ENCODE results near the gene POLR2E.

POLR2E gene

DNA sequence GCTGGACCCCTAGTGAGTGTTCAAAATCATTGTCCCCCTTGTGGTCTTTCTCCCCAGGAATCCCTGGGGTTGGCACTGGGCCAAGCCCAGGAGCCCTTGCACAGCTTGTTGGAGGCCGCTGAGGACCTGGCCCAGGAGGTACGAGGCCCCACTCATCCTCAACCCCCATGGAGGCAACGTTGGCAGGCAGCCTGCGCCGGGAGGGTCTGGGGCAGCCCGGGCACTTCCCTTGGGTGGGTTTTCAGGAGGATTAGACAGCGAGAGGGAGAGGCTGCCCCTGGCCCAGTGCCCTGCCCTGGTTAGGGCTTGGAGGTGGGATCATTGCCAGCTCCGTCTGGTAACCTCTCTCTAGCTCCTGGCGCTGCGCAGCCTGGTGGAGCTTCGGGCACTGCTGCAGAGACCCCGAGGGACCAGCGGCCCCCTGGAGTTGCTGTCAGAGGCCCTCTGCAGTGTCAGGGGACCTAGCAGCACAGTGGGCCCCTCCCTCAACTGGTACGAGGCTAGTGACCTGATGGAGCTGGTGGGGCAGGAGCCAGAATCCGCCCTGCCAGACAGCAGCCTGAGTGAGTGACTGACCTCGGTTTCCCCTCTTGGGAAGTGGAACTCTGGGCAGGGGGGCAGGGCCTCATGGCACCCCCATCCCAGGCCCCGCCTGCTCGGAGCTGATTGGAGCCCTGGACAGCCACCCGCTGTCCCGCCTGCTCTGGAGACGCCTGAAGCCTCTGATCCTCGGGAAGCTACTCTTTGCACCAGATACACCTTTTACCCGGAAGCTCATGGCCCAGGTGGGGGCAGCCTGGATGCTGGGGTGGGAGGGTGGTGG is 52.3 kb downstream of the POLR2E start:
- no peak for DNase-seq

DNA sequence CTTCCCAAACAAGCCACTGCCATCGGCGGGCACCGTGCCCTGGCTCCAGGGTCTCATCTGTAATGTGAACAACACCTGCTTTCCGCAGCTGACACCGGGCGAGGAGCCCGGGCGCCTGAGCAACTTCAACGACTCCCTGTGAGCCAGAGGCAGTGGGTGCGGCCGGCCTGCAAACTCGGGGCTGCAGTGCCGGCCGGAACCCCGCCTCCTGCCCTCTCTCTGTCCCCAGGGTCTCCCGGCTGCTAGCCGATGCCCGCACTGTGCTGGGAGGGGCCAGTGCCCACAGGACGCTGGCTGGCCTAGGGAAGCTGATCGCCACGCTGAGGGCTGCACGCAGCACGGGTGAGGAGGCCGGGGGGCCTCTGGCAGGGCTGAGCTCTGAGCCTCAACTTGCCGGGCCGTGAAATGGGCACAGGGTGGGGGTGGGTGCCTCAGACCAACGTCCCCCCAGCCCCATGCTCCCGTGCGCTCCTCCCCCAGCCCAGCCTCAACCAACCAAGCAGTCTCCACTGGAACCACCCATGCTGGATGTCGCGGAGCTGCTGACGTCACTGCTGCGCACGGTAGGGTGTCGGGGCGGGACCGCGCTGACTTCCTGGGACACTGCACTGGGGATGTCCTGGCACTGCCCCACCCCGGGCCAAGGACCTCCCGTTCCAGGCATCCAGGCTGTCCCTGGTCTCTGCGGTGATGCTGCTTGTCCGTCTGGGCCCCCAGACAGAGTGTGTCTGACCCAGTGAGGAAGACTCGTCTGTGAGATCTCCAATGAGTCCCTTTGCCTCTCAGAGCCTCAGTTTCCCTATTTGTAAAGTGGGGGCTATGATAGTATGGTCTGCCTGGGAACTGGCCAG is 53.1 kb downstream of the POLR2E start:
- no peak for DNase-seq

DNA sequence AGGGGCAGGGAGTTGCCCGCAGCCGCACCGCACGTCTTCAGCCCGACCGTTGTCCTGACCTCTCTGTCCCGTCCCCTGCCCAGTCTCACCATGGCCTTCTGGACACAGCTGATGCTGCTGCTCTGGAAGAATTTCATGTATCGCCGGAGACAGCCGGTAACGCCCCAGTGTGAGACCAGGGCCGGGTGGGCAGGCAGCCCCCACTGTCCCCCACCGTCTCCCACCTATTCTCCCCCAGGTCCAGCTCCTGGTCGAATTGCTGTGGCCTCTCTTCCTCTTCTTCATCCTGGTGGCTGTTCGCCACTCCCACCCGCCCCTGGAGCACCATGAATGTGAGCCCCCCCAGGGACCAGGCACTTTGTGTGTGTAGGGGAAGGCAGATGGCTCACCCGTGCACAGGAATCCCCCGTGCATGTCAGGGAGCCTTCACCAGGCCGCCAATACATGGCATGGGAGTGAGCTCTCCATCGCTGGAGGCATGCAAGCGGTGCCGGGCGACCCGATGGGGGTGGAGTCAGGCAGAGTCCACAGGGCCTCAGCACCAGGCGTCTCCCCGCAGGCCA is 53.8 kb downstream of the POLR2E start:
- no peak for DNase-seq

DNA sequence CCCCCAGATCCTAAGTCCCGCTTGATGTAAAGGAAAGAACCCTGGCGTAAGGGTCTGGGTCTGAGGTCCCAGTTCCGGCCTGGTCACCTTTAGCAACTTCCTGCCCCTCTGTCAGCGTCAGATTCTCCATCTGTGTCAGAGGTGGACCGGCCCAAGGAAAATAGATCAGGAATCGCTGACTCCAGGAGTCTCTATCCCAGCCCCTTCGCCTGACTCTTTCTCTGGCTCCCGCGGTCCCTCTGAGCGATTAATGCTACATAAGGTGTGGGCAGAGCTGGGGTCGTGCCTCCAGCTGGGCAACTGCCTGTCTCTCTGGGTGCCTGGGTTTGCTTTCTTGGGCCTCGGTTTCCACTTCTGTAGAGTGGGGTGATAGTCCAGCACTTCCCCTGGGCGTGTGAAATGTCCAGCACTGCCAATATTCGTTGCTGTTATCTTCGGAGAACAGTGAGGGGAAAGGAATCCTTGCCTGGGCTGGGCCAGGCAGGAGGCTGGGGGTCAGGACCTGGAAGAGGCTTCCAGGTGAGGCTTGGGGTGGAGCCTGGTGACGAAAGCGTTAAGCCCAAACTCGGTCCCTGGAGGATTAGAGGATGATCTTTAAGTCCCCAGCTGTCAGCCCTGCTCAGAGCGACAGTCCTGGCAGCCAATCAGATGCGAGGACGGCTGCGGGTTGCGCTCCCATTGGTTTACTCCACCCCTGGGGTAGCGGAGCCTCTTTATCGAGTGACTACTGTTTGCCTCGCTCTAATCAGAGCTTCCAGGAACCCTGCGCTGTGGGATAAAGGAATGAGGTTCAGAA is 54.5 kb downstream of the POLR2E start:
- DNase-seq = peak; percentile 89

DNA sequence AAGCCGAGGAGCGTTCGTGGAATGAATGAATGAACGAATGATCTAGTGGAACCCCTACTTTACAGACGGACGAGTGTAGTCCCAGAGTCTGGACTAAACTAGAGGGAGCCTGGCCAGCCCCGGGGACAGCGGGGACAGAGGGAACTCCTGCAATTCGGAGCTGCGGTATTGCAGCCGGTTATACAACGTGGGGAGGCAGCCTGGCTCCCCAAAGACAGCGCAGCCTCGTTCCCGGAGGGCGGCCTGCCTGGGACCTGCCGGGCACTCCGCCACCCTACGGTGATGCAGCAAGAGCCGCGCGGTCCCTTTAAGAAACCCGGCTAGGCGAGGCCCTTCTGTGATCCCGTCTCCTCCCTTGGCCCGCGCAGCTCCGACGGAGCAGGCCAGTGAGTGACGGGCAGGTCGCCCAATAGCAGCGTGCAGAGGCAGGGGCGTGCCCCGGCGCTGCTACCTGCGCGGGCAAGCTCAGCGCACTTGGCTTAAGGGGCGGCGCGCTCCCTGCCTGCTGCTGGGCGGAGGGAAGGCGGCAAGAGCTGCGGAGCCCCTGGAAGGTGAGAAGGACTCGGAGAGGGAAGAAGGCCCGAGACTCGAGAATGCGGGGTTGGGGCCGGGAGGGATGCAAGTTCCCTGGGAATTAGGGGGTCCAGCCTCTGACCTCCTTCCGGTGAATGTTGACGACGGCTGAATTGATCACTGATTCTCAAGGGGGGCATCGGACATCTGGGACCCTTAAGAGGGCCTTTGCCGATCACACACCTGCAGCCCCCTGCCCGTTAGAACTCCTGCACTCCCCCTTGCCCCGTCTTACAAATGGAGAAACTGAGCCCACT is 55.3 kb downstream of the POLR2E start, which contains the start of gene ABCA7:
Gene ABCA7, plus strand, starts transcription at position 462 of the 830 bp plus-strand sequence. CDS start 1,255 bp downstream, outside the sequence.
- peak; percentile 97 for DNase-seq

DNA sequence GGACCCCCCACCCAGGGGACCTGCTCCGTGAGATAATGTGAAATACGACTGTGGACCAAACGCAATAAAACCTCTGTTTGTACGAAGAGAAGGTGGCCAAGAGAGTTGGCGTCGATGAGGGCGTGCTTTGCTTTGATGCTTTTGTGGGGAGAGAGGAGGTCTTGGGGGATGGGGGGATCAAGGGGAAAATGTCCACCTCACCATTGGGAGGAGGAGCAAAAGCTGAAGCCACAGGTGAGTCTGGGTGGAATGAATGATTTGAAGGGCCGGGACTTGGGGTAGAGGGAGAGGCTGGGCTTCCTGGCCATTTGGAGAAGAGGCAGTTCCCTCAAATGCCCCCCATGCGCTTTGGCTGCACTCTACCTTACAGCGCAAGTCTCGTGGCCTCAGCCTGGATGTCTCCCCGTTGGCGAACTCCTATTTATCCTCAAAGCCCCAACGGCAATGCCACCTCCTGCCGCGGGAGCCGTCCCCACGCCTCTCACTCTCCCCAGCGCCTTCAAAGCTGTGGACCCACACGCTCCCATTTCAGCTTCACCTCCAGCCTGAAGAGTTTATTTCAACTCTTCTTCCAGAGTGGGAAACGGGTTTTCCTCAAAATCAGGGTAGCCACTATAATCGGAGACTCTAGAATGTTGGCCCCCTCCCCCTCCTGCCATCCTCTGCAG is 56.1 kb downstream of the POLR2E start:
- no peak for DNase-seq

DNA sequence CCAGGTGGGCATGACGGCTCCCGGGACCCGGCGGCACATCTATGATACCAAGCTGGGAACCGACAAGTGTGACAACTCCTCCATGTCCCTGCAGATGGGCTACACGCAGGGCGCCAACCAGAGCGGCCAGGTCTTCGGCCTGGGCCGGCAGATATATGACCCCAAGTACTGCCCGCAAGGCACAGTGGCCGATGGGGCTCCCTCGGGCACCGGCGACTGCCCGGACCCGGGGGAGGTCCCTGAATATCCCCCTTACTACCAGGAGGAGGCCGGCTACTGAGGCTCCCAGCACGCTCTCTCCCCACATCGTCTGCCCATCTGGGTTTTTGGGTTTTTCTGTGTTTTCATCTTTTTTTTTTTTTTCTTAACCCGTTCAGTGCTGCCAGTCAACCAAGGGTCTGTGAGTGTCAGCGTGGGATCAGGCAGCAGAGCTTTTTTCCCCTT is 57.5 kb downstream of the POLR2E start:
- no peak for DNase-seq

Data from NCI-H774 (cell line).